C4-2B (cell line): ENCODE measurements around the gene RACGAP1.

Experiments used
- H3K27ac ChIP-seq: fragments of 450-650 bp; 2 replicates; pipeline ENCODE4 v1.5.1; 2017
- ZFX ChIP-seq: fragments of 450-650 bp; IDR thresholded peaks from 2 replicates; pipeline ENCODE4 v1.6.1; 2017
- TF ChIP-seq, protein P1 (sequence below): fragments of 450-650 bp; conservative IDR thresholded peaks from 2 replicates; pipeline ENCODE4 v1.5.1; 2017; ENCODE audit warnings: mild to moderate bottlenecking

RACGAP1 gene

DNA sequence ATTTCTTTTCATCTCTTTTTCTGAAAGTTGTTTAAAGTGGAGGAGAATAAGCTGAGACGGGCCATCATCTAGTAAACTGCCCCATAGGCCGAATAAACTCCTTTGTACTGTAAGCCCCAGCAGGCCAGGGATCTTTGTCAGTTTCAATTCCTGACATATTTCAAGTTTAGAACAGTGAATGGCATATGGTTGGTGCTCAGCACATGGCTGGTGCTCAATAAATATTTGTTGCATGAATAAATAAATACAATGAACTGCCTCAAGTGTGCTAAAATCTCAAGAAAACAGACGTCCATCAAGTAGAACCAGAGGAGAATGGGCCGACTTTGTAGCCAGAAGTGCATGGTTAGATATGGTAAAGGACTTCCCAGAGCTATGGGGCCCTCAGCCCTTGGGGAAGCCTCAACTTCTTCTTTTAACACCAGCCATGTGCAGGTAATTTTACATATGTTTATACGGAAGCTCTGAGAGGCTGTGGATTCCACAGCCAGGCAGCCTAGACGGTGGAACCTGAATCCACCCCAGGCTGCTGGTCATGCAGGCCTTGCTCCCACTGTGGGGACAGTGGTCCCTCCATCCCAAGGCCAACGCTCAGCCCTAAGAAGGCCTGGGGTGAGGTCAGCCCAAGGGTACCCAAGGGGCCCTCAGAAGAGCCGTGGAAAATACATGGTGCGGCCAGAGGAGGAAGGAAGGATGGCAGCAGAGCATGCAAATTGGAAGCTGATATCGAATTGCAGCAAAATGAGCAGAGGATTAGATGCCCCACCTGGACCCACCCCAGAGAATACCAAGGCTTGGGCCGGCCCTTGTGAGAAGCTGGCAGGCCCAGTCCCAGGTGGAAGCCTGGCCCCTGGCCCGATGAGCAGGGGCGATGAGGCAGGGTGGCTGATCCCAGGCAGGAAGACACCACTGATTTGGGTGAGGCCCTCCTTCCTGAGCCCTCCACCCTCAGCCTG lies 83.5 kb downstream of the RACGAP1 start:
- no peak overlapping the region for H3K27ac ChIP-seq

DNA sequence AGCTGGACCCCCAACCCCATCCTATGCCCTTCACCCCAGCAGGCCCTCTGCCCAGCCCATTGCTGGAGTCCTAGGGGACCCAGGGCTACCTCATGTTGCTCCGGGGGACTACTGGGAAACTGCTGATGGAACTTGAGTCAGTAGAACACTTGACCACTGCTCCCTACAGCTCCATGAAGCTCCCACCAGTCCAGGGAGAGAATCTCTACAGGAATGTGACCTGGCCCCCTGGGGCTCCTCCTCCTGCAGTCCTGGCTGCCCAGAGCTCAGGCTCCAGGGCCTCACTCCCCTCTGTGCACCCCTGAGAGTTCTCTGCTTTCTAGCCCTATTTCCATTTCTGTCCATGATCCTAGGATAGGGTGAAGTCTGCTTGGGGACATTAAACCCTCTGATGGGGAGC lies 85.6 kb downstream of the RACGAP1 start:
- TF ChIP-seq, protein P1, sequence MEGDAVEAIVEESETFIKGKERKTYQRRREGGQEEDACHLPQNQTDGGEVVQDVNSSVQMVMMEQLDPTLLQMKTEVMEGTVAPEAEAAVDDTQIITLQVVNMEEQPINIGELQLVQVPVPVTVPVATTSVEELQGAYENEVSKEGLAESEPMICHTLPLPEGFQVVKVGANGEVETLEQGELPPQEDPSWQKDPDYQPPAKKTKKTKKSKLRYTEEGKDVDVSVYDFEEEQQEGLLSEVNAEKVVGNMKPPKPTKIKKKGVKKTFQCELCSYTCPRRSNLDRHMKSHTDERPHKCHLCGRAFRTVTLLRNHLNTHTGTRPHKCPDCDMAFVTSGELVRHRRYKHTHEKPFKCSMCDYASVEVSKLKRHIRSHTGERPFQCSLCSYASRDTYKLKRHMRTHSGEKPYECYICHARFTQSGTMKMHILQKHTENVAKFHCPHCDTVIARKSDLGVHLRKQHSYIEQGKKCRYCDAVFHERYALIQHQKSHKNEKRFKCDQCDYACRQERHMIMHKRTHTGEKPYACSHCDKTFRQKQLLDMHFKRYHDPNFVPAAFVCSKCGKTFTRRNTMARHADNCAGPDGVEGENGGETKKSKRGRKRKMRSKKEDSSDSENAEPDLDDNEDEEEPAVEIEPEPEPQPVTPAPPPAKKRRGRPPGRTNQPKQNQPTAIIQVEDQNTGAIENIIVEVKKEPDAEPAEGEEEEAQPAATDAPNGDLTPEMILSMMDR = no peak
- no peak for TF ChIP-seq ZFX
- no peak overlapping the region for H3K27ac ChIP-seq

More for the DNA sequence above, 83.5 kb downstream of the RACGAP1 start:
- TF ChIP-seq ZFX = no peak
- TF ChIP-seq, protein P1 = no peak

DNA sequence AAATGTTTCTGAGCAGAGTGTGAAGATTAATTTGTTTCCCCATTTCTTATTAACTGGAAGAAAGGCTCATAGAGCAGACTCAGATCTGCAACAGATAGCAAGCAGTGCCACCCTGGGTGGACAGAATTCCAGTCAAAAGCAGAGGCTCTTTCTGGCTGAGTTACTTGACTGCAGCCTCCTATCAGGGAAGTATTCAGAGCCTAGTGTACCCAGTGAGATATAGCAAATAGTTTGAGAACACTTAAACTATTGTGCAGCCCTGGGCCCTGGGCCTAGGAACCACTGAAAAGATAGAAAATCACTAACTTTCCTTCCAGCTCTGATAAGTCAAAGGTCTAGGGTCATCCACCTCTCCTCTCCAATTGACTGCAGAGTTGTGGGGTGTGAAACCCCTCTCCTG lies 86.0 kb downstream of the RACGAP1 start:
- H3K27ac ChIP-seq = no peak overlapping the region

More for the DNA sequence above, 86.0 kb downstream of the RACGAP1 start:
- TF ChIP-seq, protein P1 = no peak
- no peak for TF ChIP-seq ZFX
